Peyer's patch (tissue), 4 donors: ENCODE results near the gene PCDHGB6. TPM values are rescaled to one million over a fixed set of nuclear protein-coding genes. Genes with fewer than 3 reads are reported as not detected.
"Not testable (repeated sequence)": the region's sequence is repeated elsewhere in the genome, so short reads cannot be mapped to it uniquely, and the experiment has no call there.

ENCODE experiments used
- DNase-seq, 3 donors: peaks; one replicate each; pipeline ENCODE4 v3.0.0-alpha.2; 2017 to 2019
- H3K27ac ChIP-seq, 4 donors: fragments of 200-600 bp; sonication (generic); one replicate each; pipeline ENCODE4 v1.5.1; 2016 to 2019
- H3K27me3 ChIP-seq, 2 donors: fragments of 200-600 bp; sonication (generic); one replicate each; pipeline ENCODE4 v1.5.1; 2019
- H3K36me3 ChIP-seq, 3 donors: fragments of 200-600 bp; sonication (generic); one replicate each; pipeline ENCODE4 v1.5.1; 2016 to 2019
- H3K4me1 ChIP-seq, 4 donors: fragments of 200-600 bp; sonication (generic); one replicate each; pipeline ENCODE4 v1.5.1; 2016 to 2019
- H3K4me3 ChIP-seq, 4 donors: fragments of 200-600 bp; sonication (generic); 1 replicate in 3 of 4; 2 replicates in 1 of 4; pipeline ENCODE4 v1.5.1; 2016 to 2019; ENCODE audit warnings: mild to moderate bottlenecking in 1 of 4
- H3K9me3 ChIP-seq, 4 donors: fragments of 200-600 bp; sonication (generic); one replicate each; pipeline ENCODE4 v1.5.1; 2016 to 2019; ENCODE audit warnings: mild to moderate bottlenecking in 1 of 4
- CTCF ChIP-seq, 6 experiments: fragments of 450-650 bp in 4 of 6; fragments of 200-600 bp in 2 of 6; sonication (generic) in 1 of 6; IDR thresholded peaks; one replicate each; pipeline ENCODE4 v1.5.1; 2017 to 2019; ENCODE audit warnings: antibody characterized with exemption in 6 of 6, mild to moderate bottlenecking in 3 of 6, moderate library complexity in 1 of 6
- POLR2A ChIP-seq, 2 donors: fragments of 450-650 bp; IDR thresholded peaks; one replicate each; pipeline ENCODE4 v1.5.1; 2017; ENCODE audit warnings: antibody characterized with exemption in 2 of 2, mild to moderate bottlenecking in 2 of 2, moderate library complexity in 2 of 2
- total RNA-seq, 4 donors: library from RNA; depleted of rRNA; stranded (reverse); fragments of >200 nt; gene quantifications; one replicate each; pipeline ENCODE4 v1.1.0, GENCODE V29; 2016

The PCDHGB6 gene
- total RNA-seq, 4 donors from 2014 or later: 1.1 to 7.4 (median 3.3) TPM

- Histone ChIP-seq H3K36me3 (no peaks in the 10 kb centered on the region), H3K27ac (no peak overlapping the region), H3K9me3 (peaks cover 0 to 84% (median 11%) of the 10 kb centered on the region in 4 donors), H3K4me3 (no peak overlapping the region), H3K27me3 (no peaks in the 10 kb centered on the region), H3K4me1 (no peaks in the 10 kb centered on the region)
- no peak for TF ChIP-seq POLR2A (IDR thresholded peaks at IDR 0.05)
- TF ChIP-seq CTCF (IDR thresholded peaks at IDR 0.05): no peak
- DNase-seq: no peak
These were observed 20.1 kb downstream of the PCDHGB6 start for GRCh38 chr5:141427783-141428426.

- peaks cover 0 to 84% (median 9%) of the 10 kb centered on the region in 4 donors for H3K9me3 ChIP-seq
- H3K27ac ChIP-seq: no peak within 1 kb of the TSS
- H3K27me3 ChIP-seq: no peaks in the 10 kb centered on the region
- H3K4me1 ChIP-seq: no peaks in the 10 kb centered on the region
- peak in 1 of 3 donors; percentile 40 for DNase-seq
- peak within 1 kb of the TSS in 3 of 4 donors; percentile 16 to 23 (median 21) for H3K4me3 ChIP-seq
- TF ChIP-seq POLR2A (IDR thresholded peaks at IDR 0.05): no peak
- TF ChIP-seq CTCF (IDR thresholded peaks at IDR 0.05): peak in 5 of 6 experiments; percentile 9 to 23 (median 11)
- H3K36me3 ChIP-seq: no peaks in the 10 kb centered on the region
These were observed 22.7 kb downstream of the PCDHGB6 start, which contains the start of gene PCDHGA12 for GRCh38 chr5:141430332-141431113. Gene PCDHGA12, plus strand, starts transcription at chr5:141430507. Its CDS starts 253 bp downstream, at chr5:141430760.

- DNase-seq: no peak
- no peak overlapping the region for H3K27ac ChIP-seq
- peaks cover 0 to 79% (median 9%) of the 10 kb centered on the region in 4 donors for H3K9me3 ChIP-seq
- H3K27me3 ChIP-seq: no peaks in the 10 kb centered on the region
- TF ChIP-seq CTCF (IDR thresholded peaks at IDR 0.05): no peak
- TF ChIP-seq POLR2A (IDR thresholded peaks at IDR 0.05): no peak
- H3K4me1 ChIP-seq: no peaks in the 10 kb centered on the region
- H3K36me3 ChIP-seq: no peaks in the 10 kb centered on the region
- H3K4me3 ChIP-seq: peak overlapping the region in 2 of 4 donors; percentile 21 to 23
These were observed 23.5 kb downstream of the PCDHGB6 start for GRCh38 chr5:141431286-141431685.

- DNase-seq, H3K4me1 ChIP-seq, H3K27ac ChIP-seq, H3K4me3 ChIP-seq, H3K27me3 ChIP-seq, H3K36me3 ChIP-seq: not testable (repeated sequence)
- peaks cover 0 to 68% (median 9%) of the 10 kb centered on the region in 4 donors for H3K9me3 ChIP-seq
These were observed 24.5 kb downstream of the PCDHGB6 start for GRCh38 chr5:141432308-141432707.

- not testable (repeated sequence) for H3K27ac ChIP-seq, H3K36me3 ChIP-seq, H3K27me3 ChIP-seq, H3K4me1 ChIP-seq, H3K4me3 ChIP-seq, DNase-seq
- H3K9me3 ChIP-seq: peaks cover 0 to 64% (median 7%) of the 10 kb centered on the region in 4 donors
These were observed 24.9 kb downstream of the PCDHGB6 start for GRCh38 chr5:141432726-141433125.

GRCh38 chr5:141434006-141434405 is 26.2 kb downstream of the PCDHGB6 start:
- H3K4me3 ChIP-seq: no peak overlapping the region
- H3K36me3 ChIP-seq: no peaks in the 10 kb centered on the region
- TF ChIP-seq CTCF (IDR thresholded peaks at IDR 0.05) (no peak), POLR2A (IDR thresholded peaks at IDR 0.05) (no peak)
- no peak for DNase-seq
- H3K27me3 ChIP-seq: no peaks in the 10 kb centered on the region
- no peaks in the 10 kb centered on the region for H3K4me1 ChIP-seq
- H3K27ac ChIP-seq: no peak overlapping the region
- peaks cover 0 to 54% (median 3%) of the 10 kb centered on the region in 4 donors for H3K9me3 ChIP-seq
